ENCODE measurements around the gene NPAP1. TPM values are rescaled to one million over a fixed set of nuclear protein-coding genes. Genes with fewer than 3 reads are reported as not detected.
"Not testable (repeated sequence)": the region's sequence is repeated elsewhere in the genome, so short reads cannot be mapped to it uniquely, and the experiment has no call there.

NPAP1 gene, protein sequence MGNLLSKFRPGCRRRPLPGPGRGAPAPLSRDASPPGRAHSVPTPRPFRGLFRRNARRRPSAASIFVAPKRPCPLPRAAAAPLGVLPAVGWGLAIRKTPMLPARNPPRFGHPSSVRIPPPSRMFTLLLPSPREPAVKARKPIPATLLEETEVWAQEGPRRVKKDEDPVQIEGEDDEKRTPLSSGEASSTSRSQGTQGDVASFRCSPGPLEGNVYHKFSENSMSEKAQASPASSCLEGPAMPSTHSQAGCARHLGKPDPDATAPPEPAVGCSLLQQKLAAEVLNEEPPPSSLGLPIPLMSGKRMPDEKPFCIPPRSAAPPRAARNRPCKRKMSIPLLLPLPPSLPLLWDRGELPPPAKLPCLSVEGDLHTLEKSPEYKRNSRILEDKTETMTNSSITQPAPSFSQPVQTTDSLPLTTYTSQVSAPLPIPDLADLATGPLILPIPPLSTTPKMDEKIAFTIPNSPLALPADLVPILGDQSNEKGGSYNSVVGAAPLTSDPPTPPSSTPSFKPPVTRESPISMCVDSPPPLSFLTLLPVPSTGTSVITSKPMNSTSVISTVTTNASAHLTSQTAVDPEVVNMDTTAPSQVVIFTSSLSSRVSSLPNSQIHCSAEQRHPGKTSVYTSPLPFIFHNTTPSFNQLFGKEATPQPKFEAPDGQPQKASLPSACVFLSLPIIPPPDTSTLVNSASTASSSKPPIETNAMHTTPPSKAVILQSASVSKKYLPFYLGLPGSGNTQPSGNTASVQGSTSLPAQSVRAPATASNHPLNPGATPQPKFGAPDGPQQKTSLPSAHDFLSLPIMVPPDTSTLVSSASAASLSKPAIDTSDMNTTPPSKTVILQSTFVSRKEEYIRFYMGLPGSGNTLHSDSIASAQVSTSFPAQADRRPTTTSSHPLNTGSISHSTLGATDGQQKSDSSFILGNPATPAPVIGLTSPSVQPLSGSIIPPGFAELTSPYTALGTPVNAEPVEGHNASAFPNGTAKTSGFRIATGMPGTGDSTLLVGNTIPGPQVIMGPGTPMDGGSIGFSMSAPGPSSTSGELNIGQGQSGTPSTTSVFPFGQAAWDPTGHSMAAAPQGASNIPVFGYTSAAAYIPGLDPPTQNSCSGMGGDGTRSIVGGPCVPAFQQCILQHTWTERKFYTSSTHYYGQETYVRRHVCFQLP
- not detected in 2 replicates for total RNA-seq (2022)
- Bru-seq, nascent RNA, result not detected
- BruChase-seq, experiment 1, labeled RNA remaining after a 6-hour chase, result percentile 9 among the genes with signal in this experiment
- not detected for BruChase-seq, experiment 2, labeled RNA remaining after a 2-hour chase
- long read RNA-seq, result 0 reads

DNA sequence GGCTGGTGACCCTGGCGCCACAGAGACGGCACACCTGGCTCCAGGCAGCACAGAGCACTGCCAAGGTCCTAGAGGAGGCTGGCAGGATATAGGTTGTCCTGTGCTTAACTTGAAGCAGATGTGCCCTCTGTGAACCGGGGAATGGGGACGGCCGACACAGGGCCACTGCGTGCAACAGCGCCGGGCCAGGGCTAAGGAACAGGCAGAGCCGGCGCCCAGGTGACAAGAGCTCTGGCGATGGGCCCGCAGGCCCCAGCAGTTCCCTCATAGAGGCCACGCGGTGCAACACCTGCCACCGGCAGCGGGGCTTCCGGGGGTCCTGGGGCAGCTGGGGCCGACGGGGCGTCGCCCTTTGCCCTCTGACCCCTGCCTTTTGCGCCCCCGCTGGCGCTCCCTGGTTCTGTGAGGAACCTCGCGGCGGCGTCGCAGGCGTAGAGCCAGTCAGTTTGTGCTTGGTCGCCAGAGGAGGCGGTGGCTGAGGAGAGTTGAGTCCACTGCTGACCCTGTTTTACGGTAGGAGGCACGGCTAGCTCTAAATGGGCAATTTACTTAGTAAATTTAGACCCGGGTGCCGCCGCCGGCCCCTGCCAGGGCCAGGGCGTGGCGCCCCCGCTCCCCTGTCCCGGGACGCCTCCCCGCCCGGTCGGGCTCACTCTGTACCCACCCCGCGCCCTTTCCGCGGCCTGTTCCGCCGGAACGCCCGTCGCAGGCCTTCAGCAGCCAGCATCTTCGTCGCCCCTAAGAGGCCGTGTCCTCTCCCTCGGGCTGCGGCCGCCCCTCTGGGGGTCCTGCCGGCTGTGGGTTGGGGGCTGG is at the start of gene NPAP1:
TSS of gene NPAP1 (plus strand) at position 444 of the 813 bp plus-strand sequence. CDS start at position 537, 93 bp downstream.
- Mint-ChIP-seq H3K9me3 (ENCODE audit: unreplicated experiment) (peaks cover 28% of the 10 kb centered on the region), H3K36me3 (ENCODE audit: insufficient read depth, unreplicated experiment) (no peaks in the 10 kb centered on the region), H3K4me3 (ENCODE audit: unreplicated experiment) (no peak within 1 kb of the TSS), H3K27me3 (ENCODE audit: insufficient read depth, unreplicated experiment) (no peaks in the 10 kb centered on the region), H3K27ac (ENCODE audit: low read depth, unreplicated experiment) (no peak within 1 kb of the TSS), H3K4me1 (ENCODE audit: insufficient read depth, unreplicated experiment) (no peaks in the 10 kb centered on the region)
- BruUV-seq (replicated peaks), result no TSS peak
- DNase-seq (ENCODE audit: unreplicated experiment), result no peak
- CTCF ChIA-PET, result no interaction called here
- intact Hi-C loops (cut with micrococcal nuclease), result no loop called here
- POLR2A ChIA-PET, result no interaction called here
- TF ChIP-seq, protein P1, sequence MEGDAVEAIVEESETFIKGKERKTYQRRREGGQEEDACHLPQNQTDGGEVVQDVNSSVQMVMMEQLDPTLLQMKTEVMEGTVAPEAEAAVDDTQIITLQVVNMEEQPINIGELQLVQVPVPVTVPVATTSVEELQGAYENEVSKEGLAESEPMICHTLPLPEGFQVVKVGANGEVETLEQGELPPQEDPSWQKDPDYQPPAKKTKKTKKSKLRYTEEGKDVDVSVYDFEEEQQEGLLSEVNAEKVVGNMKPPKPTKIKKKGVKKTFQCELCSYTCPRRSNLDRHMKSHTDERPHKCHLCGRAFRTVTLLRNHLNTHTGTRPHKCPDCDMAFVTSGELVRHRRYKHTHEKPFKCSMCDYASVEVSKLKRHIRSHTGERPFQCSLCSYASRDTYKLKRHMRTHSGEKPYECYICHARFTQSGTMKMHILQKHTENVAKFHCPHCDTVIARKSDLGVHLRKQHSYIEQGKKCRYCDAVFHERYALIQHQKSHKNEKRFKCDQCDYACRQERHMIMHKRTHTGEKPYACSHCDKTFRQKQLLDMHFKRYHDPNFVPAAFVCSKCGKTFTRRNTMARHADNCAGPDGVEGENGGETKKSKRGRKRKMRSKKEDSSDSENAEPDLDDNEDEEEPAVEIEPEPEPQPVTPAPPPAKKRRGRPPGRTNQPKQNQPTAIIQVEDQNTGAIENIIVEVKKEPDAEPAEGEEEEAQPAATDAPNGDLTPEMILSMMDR (IDR thresholded peaks at IDR 0.05; ENCODE audit: unreplicated experiment), result no peak

DNA sequence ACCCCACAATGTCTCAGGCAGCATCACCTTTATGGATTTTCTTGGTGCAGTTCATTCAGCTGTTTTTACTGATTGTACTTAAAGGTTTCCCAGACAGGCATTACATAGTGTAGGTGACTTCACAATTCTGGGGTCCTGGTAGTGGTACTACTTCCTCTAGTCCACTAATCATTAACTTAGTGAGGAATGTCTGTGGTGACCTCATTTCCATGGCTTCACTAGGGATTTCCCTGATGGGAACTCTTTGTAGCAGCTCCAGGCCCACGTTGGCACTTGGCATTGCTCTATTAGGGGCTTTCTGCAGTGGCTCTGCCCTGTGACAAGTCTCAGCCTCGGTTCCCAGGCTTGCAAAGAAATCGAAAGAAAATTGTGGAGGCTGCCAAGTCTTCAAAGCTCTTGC is 48.1 kb upstream of the NPAP1 start:
- Mint-ChIP-seq H3K9me3 (ENCODE audit: unreplicated experiment) (peaks cover 38% of the 10 kb centered on the region), H3K4me3 (ENCODE audit: unreplicated experiment) (no peak overlapping the region), H3K27me3 (ENCODE audit: insufficient read depth, unreplicated experiment) (no peaks in the 10 kb centered on the region), H3K36me3 (ENCODE audit: insufficient read depth, unreplicated experiment) (no peaks in the 10 kb centered on the region), H3K27ac (ENCODE audit: low read depth, unreplicated experiment) (no peak overlapping the region), H3K4me1 (ENCODE audit: insufficient read depth, unreplicated experiment) (no peaks in the 10 kb centered on the region)
- TF ChIP-seq, protein P1 (IDR thresholded peaks at IDR 0.05; ENCODE audit: unreplicated experiment), result no peak
- intact Hi-C loops (cut with micrococcal nuclease), result no loop called here
- ChIA-PET CTCF (no interaction called here), POLR2A (no interaction called here)
- BruUV-seq (replicated peaks), result no TSS peak
- DNase-seq (ENCODE audit: unreplicated experiment), result no peak

DNA sequence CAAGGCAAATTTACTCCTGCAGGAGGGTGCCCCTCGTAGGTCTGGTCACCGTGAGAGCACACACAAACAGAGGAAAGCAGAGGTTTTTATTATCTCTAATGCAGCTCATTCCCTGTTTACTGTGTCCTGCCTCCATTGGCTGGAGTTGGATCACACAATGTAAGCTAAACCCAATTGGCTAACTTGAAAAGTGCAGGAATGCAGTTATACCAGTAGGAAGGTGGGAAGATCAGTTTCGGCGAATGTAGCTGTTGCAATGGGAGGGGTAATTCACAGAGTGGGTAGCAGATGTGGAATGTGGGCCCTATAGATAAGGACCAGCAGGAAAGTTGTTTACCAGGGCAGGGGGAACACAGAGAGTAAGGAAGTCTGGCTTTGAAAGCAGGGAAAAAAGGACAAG is 42.5 kb upstream of the NPAP1 start:
- Mint-ChIP-seq H3K9me3 (ENCODE audit: unreplicated experiment) (peaks cover 45% of the 10 kb centered on the region), H3K36me3 (ENCODE audit: insufficient read depth, unreplicated experiment) (no peaks in the 10 kb centered on the region), H3K27me3 (ENCODE audit: insufficient read depth, unreplicated experiment) (no peaks in the 10 kb centered on the region), H3K27ac (ENCODE audit: low read depth, unreplicated experiment) (no peak overlapping the region), H3K4me3 (ENCODE audit: unreplicated experiment) (no peak overlapping the region), H3K4me1 (ENCODE audit: insufficient read depth, unreplicated experiment) (no peaks in the 10 kb centered on the region)
- BruUV-seq (replicated peaks), result no TSS peak
- POLR2A ChIA-PET, result no interaction called here
- TF ChIP-seq, protein P1 (IDR thresholded peaks at IDR 0.05; ENCODE audit: unreplicated experiment), result no peak
- CTCF ChIA-PET, result no interaction called here
- intact Hi-C loops (cut with micrococcal nuclease), result no loop called here
- DNase-seq (ENCODE audit: unreplicated experiment), result no peak

DNA sequence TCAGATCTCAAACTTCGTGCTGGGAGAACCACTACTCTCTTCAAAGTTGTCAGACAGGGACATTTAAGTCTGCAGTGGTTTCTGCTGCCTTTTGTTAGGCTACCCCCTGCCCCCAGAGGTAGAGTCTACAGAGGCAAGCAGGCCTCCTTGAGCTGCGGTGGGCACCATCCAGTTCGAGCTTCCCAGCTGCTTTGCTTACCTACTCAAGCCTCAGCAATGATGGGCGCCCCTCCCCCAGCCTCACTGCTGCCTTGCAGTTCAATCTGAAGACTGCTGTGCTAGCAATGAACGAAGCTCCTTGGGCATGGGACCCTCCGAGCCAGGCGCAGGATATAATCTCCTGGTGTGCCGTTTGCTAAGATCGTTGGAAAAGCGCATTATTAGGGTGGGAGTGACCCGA is 36.2 kb upstream of the NPAP1 start:
- not testable (repeated sequence) for BruUV-seq (replicated peaks); H3K36me3 Mint-ChIP-seq (ENCODE audit: insufficient read depth, unreplicated experiment)

More for the DNA sequence above, 36.2 kb upstream of the NPAP1 start:
- H3K4me3 Mint-ChIP-seq (ENCODE audit: unreplicated experiment); POLR2A ChIA-PET; intact Hi-C loops (cut with micrococcal nuclease); CTCF ChIA-PET; H3K27me3 Mint-ChIP-seq (ENCODE audit: insufficient read depth, unreplicated experiment); H3K27ac Mint-ChIP-seq (ENCODE audit: low read depth, unreplicated experiment); H3K4me1 Mint-ChIP-seq (ENCODE audit: insufficient read depth, unreplicated experiment); DNase-seq (ENCODE audit: unreplicated experiment): not testable (repeated sequence)
- peaks cover 51% of the 10 kb centered on the region for H3K9me3 Mint-ChIP-seq (ENCODE audit: unreplicated experiment)

All from MCF 10A (cell line).